Kidney capillary endothelial cell (primary cell): ENCODE measurements around the gene FBXO10.

ENCODE experiments used
- DNase-seq: peaks from one replicate; pipeline ENCODE4 v3.0.0-alpha.2; 2018; ENCODE audit warnings: low spot score

The FBXO10 gene

GRCh38 chr9:37593883-37594448 is 17.8 kb upstream of the FBXO10 start:
- no peak for DNase-seq

DNA sequence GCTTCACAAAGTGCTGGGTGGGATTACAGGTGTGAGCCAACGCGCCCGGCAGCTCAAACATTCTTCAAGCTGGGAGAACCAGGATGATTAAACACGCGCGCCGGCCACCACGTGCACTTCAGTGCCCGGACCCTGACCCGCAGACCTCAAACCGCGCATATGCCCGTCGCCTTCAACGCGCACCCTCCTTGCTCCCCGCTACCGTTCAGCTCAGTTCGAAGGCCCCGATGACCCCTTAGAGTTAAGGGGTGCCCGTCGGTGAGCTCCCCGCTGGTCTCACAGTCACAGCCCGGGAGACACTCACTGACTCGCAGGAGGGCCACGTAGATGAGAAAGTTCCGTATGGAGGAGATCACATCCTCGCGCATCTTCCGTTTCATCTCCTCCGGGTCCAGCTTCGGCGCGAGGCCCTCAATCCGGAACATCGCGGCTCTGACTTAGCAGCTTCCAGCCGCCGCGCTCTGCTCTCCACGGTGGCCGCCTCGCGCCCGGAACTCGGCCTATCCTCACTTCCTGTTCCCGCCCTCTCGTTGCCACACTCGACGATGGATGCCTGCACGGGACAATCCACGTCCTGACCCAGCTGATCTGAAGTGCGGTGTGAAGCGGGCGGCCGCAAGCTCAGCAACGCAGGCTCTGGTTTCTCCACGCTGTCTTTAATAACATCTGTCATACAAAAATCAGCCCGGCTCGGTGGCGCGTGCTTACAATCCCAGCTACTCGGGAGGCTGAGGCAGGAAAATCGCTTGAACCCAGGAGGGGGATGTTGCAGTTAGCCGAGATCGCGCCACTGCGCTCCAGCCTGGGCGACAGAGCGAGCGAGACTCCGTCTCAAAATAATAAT is 16.1 kb upstream of the FBXO10 start, which contains the start of gene TOMM5:
Gene TOMM5 (minus strand): TSS at position 490 of the 844 bp plus-strand sequence. CDS start 65 bp downstream, at position 425.
- DNase-seq = peak; percentile 90

- no peak for DNase-seq
These were observed 11.3 kb upstream of the FBXO10 start for GRCh38 chr9:37587521-37587920.

DNA sequence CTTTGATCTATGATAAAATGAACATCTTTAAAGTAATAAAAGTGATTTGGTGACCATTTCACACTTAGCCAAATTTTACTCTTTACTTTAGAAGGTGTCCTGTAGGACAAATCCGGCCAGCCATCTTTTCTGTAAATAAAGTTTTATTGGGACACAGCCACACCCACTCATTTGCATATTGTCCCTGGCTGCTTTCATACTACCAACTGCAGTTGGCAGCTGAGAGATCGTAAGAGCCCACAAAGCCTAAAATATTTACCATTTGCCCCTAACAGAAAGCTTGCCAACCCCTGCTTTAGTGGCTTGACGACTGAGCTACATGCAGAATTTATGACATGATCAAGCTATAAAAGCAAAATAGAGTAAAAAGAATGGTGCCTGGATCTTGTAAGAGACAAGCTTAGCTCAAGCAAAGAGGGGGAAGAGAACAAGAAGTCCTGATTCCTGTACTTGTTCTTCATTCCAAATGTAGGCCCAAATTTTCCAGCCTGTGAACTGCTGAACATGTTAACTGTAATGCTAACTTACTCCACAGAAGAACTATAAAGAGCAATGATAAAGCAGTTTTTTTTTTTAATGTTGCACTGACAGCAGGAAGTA is 7.4 kb upstream of the FBXO10 start:
- no peak for DNase-seq

GRCh38 chr9:37582548-37583157 is 6.5 kb upstream of the FBXO10 start:
- DNase-seq = peak; percentile 63

DNA sequence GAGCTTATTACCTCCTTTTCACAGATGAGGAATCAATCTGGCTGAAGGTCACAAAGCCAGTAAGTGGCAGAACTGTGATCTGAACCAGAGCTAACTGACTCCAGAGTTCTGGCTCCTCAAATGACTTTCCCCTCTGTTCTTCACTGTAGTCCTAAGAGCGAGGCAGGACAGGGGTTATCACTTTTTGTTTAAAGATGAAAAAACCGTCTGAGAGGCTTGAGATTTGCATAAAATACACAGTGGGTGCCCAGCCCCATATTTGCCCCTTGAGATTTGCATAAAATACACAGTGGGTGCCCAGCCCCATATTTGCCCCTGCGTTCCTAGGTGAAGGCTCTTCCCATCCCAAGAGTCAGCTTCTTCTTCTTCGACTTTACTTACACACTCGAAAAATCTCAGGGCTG is 667 bp downstream of the FBXO10 start:
- peak; percentile 4 for DNase-seq

- no peak for DNase-seq
These were observed 1.2 kb downstream of the FBXO10 start for GRCh38 chr9:37575001-37575400.

DNA sequence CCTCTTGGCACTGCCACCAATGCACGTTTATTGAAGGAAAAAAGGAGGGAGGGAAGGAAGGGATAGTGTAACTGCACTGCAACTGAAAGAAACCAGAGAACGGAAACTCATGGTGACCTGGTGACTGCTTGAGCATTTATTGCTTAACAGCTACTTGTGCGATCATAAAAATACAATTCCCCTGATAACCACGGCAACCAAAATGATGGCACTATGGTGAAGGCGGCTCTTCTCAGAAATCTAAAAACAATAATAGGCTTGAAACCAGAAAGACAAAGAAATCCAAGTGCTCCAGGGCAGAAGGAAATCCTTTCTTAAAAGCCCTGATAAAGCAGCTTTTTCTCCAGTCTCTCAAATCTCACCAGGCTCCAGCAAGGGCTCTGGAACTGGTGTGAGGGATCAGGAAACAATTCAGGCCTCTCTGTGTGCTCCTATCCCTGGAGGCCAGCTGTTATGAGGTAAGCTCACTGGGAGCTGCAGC is 1.9 kb downstream of the FBXO10 start:
- no peak for DNase-seq

DNA sequence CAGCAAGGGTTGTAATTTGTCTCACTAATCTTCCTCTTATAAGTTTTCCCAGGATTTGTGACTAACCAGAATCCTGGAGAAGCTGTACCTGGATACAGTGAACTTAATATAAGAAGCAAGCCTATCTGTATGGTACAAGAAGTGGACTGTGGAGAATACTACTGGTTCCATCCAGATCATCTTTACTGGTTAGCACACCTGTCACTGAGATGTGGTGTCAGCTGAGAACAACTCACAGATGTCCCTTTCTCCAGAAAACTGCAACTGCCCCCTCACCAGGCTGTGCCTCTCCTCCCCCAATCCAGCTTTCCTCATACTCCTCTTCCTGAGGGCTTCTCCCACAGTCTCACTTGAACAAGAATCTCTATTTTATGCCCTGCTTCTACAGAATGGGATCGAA is 4.9 kb downstream of the FBXO10 start:
- no peak for DNase-seq

- no peak for DNase-seq
These were observed 9.5 kb downstream of the FBXO10 start for GRCh38 chr9:37566716-37567115.

GRCh38 chr9:37565661-37566618 is 10.2 kb downstream of the FBXO10 start:
- DNase-seq = no peak

DNA sequence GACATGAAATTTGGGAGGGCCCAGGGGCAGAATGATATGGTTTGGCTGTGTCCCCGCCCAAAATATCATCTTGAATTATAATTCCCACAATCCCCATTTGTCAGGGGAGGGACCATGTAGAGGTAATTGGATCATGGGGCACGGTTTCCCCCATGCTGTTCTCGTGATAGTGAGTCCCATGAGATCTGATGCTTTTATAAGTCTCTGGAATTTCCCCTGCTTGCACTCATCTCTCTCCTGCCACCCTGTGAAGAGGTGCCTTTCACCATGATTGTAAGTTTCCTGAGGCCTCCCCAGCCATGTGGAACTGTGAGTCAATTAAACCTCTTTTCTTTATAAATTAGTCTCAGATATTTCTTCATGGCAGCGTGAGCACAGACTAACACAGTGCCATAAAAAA is 11.3 kb downstream of the FBXO10 start:
- DNase-seq = no peak

- no peak for DNase-seq
These were observed 12.2 kb downstream of the FBXO10 start for GRCh38 chr9:37563806-37564513.

- DNase-seq = no peak
These were observed 13.4 kb downstream of the FBXO10 start for GRCh38 chr9:37562826-37563225.

DNA sequence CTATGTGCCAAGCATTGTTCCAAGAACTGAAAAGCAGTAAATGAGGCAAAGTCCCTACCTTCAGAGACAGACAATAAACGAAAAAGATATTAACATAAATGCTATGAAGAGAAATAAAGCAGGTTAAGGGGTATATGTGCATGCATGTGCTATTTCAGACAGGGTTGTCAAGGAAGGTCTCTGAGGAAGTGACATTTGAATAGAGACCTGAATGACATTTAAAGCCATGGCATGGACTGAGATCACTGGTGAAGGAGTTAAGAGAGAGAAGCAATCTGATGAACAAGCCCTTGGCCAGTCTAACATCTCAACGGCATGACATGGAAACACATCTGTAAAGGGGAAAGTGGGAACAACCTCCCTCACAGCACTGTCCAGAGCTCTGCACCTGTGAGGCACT is 14.5 kb downstream of the FBXO10 start:
- DNase-seq = no peak

- no peak for DNase-seq
These were observed 16.2 kb downstream of the FBXO10 start for GRCh38 chr9:37559855-37560592.

- no peak for DNase-seq
These were observed 17.1 kb downstream of the FBXO10 start for GRCh38 chr9:37559125-37559524.

- DNase-seq = no peak
These were observed 20.4 kb downstream of the FBXO10 start for GRCh38 chr9:37555786-37556185.

DNA sequence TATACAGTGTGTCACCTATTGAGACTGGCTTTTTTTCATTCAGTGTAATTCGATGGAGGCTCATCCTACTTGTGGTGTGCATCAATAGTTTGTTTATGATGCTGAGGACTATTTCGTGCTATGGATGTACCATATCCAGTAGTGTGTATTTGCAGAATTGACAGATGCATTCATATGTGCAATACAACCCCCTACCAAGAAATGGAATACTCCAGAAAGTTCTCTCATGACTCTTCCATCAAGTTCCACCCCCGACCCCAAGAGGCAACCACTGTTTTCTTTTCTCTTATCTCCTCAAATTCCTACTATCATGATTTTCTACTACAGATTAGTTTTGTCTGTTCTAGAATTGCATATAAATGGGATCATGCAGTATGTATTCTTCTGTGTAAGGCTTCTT is 21.9 kb downstream of the FBXO10 start:
- DNase-seq = no peak

GRCh38 chr9:37551888-37552287 is 24.3 kb downstream of the FBXO10 start:
- no peak for DNase-seq
